Coronary artery (tissue), 2 donors: ENCODE data around the gene FOXP1.

ENCODE experiments used
- DNase-seq: peaks from one replicate; pipeline ENCODE4 v3.0.0-alpha.2; 2017; ENCODE audit warnings: low spot score
- H3K27ac ChIP-seq, 2 donors: fragments of 200-600 bp; sonication (generic); one replicate each; pipeline ENCODE4 v1.5.1; 2016 to 2019
- H3K4me3 ChIP-seq: fragments of 200-600 bp; sonication (generic); 2 replicates; pipeline ENCODE4 v1.5.1; 2016; ENCODE audit warnings: mild to moderate bottlenecking, moderate library complexity
- TF ChIP-seq, protein P1 (sequence below): fragments of 200-600 bp; sonication (generic); IDR thresholded peaks from one replicate; pipeline ENCODE4 v1.5.1; 2019; ENCODE audit warnings: antibody characterized with exemption

FOXP1 gene

GRCh38 chr3:71088019-71088708 is 495.4 kb downstream of the FOXP1 start:
- TF ChIP-seq, protein P1, sequence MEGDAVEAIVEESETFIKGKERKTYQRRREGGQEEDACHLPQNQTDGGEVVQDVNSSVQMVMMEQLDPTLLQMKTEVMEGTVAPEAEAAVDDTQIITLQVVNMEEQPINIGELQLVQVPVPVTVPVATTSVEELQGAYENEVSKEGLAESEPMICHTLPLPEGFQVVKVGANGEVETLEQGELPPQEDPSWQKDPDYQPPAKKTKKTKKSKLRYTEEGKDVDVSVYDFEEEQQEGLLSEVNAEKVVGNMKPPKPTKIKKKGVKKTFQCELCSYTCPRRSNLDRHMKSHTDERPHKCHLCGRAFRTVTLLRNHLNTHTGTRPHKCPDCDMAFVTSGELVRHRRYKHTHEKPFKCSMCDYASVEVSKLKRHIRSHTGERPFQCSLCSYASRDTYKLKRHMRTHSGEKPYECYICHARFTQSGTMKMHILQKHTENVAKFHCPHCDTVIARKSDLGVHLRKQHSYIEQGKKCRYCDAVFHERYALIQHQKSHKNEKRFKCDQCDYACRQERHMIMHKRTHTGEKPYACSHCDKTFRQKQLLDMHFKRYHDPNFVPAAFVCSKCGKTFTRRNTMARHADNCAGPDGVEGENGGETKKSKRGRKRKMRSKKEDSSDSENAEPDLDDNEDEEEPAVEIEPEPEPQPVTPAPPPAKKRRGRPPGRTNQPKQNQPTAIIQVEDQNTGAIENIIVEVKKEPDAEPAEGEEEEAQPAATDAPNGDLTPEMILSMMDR, result no peak
- H3K4me3 ChIP-seq, result no peak overlapping the region
- no peak overlapping the region for H3K27ac ChIP-seq
- DNase-seq, result no peak

DNA sequence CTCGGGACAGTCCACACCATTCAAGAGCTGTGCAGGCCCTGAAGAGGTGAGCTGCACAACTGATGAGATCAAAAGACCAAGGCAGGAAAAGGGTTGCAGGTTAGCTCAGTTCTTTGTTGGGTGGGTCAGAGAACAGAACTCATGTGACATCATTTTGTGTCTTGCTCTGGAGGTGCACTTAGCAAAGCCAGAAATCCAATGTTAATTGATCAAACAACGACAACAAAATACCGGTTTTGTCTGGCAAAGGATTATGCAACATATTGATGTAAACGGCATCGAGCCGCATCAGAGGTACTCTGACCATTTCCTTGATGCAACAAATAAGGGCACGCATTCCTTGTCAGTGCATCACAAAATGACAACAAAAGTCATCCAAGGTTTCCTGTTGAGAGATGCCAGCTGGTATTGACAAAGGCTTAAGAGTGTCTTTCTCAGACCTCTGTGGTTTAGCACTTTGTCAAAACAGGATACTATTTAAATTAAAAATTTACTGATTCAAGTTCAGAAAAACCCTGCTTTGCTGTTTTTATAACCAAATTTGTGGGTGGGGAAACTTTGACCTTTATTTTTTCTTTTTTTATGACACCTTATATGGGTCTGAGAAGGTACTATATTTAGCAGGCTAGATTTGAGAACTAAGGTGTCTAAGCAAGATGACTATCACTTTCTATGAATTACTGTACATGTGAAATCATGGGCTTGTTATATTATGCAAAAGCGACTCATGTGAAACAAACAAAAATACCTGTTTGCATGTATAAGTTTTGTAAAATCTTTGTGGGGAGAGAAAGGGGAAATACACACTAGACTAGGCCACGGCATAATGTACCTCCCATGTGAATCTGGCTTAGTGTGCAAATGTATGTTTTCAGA is 496.1 kb downstream of the FOXP1 start:
- Histone ChIP-seq H3K4me3 (no peak overlapping the region), H3K27ac (no peak overlapping the region)
- no peak for DNase-seq
- TF ChIP-seq, protein P1, result no peak

- TF ChIP-seq, protein P1, result no peak
- Histone ChIP-seq H3K27ac (no peak overlapping the region), H3K4me3 (no peak overlapping the region)
- DNase-seq, result no peak
Observed at GRCh38 chr3:71086777-71087142, 496.8 kb downstream of the FOXP1 start.

GRCh38 chr3:71083726-71084131 is 499.8 kb downstream of the FOXP1 start:
- Histone ChIP-seq H3K27ac (no peak overlapping the region), H3K4me3 (no peak overlapping the region)
- TF ChIP-seq, protein P1, result no peak
- DNase-seq, result no peak

GRCh38 chr3:71082833-71083232 is 500.7 kb downstream of the FOXP1 start:
- H3K27ac ChIP-seq, result no peak overlapping the region
- TF ChIP-seq, protein P1, result no peak
- no peak overlapping the region for H3K4me3 ChIP-seq
- DNase-seq, result no peak

DNA sequence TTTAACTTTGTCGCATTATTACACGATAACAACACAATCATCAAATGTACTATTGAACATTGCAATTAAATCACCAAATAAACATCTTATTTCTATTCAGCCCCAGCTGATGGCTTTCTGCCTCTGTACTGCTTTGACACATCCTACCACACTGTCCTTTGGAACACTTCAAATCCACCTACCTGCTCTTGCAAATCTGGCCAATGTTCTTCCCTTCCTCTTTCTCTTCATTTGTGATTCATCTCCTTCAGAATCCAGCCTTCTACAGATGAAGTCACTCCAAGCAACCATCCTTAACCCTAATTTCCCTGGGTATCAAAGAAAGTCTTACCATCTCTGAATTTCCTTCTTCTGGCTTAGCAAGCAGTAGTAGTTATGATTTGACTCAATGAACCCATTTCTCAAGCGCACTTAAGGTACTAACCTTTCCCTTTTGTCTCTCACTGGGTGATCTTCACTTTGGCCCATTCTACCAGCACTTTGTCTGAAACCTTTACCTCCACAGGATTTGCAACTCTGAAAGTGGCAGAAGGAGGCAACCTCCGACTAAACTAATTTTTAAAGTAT is 502.9 kb downstream of the FOXP1 start:
- no peak overlapping the region for H3K4me3 ChIP-seq
- no peak overlapping the region for H3K27ac ChIP-seq
- TF ChIP-seq, protein P1, result no peak
- no peak for DNase-seq
